ENCODE results near the gene SACM1L.
"Not testable (repeated sequence)": the region's sequence is repeated elsewhere in the genome, so short reads cannot be mapped to it uniquely, and the experiment has no call there.

SACM1L gene

DNA sequence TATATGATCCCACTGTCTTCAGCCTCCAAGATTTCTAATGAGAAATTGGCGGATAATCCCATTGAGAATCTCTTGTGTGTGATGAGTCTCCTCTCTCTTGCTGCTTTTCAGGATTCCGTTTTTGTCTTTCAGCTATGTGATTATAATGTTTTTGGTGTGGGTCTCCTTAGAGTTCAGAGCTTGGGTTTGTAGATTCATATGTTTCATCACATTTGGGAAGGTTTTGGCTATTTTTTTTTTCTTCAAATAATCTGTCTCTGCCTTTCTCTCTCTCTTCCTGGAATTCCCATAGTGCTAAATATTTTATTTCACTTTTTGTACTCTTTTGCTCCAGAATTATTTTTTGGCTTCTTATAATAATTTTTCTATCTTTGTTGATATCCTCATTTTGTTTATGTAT lies 40.4 kb downstream of the SACM1L start:
- no peak overlapping the region for H3K4me3 ChIP-seq (ENCODE audit: low read length)

GRCh38 chr3:45730409-45731154 lies 41.4 kb downstream of the SACM1L start:
- no peak for TF ChIP-seq ZNF274 (IDR thresholded peaks at IDR 0.05; ENCODE audit: low read depth, low read length)
- no peak overlapping the region for H3K4me3 ChIP-seq (ENCODE audit: low read length)

More for the DNA sequence above, 40.4 kb downstream of the SACM1L start:
- TF ChIP-seq ZNF274 (IDR thresholded peaks at IDR 0.05; ENCODE audit: low read depth, low read length) = no peak

GRCh38 chr3:45736707-45737106 lies 47.5 kb downstream of the SACM1L start:
- no peak overlapping the region for H3K4me3 ChIP-seq (ENCODE audit: low read length)
- TF ChIP-seq ZNF274 (IDR thresholded peaks at IDR 0.05; ENCODE audit: low read depth, low read length) = no peak

GRCh38 chr3:45737234-45737633 lies 48.0 kb downstream of the SACM1L start:
- no peak for TF ChIP-seq ZNF274 (IDR thresholded peaks at IDR 0.05; ENCODE audit: low read depth, low read length)

DNA sequence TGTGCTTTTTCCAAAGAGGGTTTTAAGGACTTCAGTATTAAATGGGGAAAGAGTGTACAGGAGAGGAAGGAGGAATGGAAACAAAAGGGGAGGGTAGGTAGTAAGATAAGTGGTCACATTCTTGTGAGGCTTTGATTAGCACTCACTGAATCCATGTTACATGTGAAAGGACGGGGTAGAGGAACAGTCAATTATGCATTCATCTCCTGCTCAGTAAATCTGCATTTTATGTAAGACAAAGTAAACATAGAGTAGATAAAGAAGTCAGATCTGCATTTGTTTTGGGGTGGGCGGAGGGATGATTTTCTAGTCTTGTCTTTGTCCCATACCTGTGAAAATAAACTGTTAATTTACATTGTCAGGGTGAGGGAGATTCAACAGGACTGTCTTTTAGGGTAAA lies 50.8 kb downstream of the SACM1L start:
- H3K4me3 ChIP-seq (ENCODE audit: low read length) = no peak overlapping the region
- no peak for TF ChIP-seq ZNF274 (IDR thresholded peaks at IDR 0.05; ENCODE audit: low read depth, low read length)

More at GRCh38 chr3:45737234-45737633, 48.0 kb downstream of the SACM1L start:
- no peak overlapping the region for H3K4me3 ChIP-seq (ENCODE audit: low read length)

DNA sequence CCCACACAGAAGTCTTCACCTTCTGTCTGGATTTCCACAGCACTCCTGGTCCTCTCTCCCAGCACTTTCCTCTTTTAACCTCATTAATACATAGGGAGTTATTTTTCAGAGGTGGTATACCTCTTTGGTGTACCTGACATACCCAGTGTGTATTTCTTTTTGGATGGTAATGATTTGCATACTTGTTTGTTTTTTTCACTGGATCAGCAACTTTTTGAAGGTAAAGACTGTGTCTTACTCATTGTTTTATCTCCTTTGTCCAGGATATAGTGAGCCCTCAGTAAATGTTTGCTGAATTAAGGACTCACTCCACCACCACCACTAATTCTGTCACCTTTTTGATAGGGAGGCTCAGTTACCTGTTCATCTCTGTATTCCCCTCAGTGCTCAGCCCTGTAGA lies 52.1 kb downstream of the SACM1L start:
- no peak for TF ChIP-seq ZNF274 (IDR thresholded peaks at IDR 0.05; ENCODE audit: low read depth, low read length)
- no peak overlapping the region for H3K4me3 ChIP-seq (ENCODE audit: low read length)

DNA sequence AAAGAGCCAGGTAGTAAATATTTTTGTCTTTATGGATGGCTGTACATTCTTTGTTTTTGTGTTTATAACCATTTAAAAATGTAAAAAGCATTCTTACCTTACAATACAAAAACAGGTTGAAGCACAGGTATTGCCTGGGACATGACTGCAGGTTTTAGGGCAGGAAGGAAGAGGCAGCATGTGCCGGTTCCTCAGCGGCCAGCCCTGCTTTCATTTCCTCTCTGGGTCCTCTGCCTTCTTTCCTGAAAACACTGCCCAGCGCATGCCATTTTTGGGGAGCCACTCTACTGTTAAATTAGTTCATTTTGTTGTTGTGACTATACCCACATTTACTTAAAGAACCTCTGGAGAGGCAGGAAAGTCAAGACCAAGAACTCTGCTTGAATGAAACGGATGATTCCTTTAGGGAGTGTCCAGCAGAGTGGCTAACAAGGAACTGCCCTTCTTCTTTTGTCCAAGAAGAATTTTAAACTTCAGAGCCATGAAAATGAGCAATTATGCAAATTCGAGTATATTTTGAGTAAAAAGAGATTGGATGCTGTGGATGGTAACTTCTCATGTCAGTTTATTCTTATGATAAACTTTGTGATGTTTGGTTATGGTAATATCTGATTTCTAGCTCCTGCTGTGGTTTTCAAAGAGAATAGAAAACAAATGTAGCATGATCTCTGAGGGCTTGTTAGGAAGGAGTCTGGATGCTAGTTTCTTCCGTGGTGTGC lies 52.7 kb downstream of the SACM1L start:
- no peak overlapping the region for H3K4me3 ChIP-seq (ENCODE audit: low read length)
- no peak for TF ChIP-seq ZNF274 (IDR thresholded peaks at IDR 0.05; ENCODE audit: low read depth, low read length)

GRCh38 chr3:45742461-45743089 lies 53.4 kb downstream of the SACM1L start:
- no peak overlapping the region for H3K4me3 ChIP-seq (ENCODE audit: low read length)
- TF ChIP-seq ZNF274 (IDR thresholded peaks at IDR 0.05; ENCODE audit: low read depth, low read length) = no peak

- H3K4me3 ChIP-seq (ENCODE audit: low read length) = no peak overlapping the region
- TF ChIP-seq ZNF274 (IDR thresholded peaks at IDR 0.05; ENCODE audit: low read depth, low read length) = no peak
Measured at GRCh38 chr3:45746165-45746776, 57.1 kb downstream of the SACM1L start.

GRCh38 chr3:45746777-45747622 lies 57.8 kb downstream of the SACM1L start:
- no peak overlapping the region for H3K4me3 ChIP-seq (ENCODE audit: low read length)
- no peak for TF ChIP-seq ZNF274 (IDR thresholded peaks at IDR 0.05; ENCODE audit: low read depth, low read length)

GRCh38 chr3:45748068-45748467 lies 58.9 kb downstream of the SACM1L start:
- no peak overlapping the region for H3K4me3 ChIP-seq (ENCODE audit: low read length)
- TF ChIP-seq ZNF274 (IDR thresholded peaks at IDR 0.05; ENCODE audit: low read depth, low read length) = no peak

DNA sequence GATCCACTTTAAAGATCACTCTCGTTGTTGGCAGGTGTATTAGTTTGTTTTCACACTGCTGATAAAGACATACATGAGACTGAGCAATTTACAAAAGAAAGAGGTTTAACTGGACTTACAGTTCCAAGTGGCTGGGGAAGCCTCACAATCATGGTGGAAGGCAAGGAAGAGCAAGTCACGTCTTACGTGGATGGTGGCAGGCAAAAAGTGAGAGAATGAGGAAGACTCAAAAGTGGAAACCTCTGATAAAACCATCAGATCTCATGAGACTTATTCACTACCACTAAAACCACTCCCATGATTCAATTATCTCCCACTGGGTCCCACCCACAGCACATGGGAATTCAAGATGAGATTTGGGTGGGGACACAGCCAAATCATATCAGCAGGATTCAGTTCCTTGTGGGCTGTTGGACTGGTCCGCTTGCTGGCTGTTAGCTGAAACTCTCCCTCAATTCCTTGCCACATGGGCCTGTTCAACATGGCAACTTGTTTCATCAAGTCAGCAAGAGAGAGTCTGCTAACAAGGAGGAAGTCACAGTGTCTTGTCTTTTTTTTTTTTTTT lies 59.9 kb downstream of the SACM1L start:
- H3K4me3 ChIP-seq (ENCODE audit: low read length) = not testable (repeated sequence)

- TF ChIP-seq ZNF274 (IDR thresholded peaks at IDR 0.05; ENCODE audit: low read depth, low read length) = no peak
- no peak overlapping the region for H3K4me3 ChIP-seq (ENCODE audit: low read length)
Measured at GRCh38 chr3:45749880-45750279, 60.7 kb downstream of the SACM1L start.

All from GM08714 (cell line).